Endometrial microvascular endothelial cells (primary cell): ENCODE data around the gene POTED. TPM values are rescaled to one million over a fixed set of nuclear protein-coding genes. Genes with fewer than 3 reads are reported as not detected.
"Not testable (repeated sequence)": the region's sequence is repeated elsewhere in the genome, so short reads cannot be mapped to it uniquely, and the experiment has no call there.

Experiments
- in situ Hi-C: cut with HindIII; loops from 2 replicates; pipeline ENCODE4 v1.10.0; 2017; ENCODE audit warnings: low sequenced_read_pairs, low pct_unique_long_range_greater_than_20kb; ENCODE audit errors: inconsistent ontology term
- total RNA-seq: library from RNA; depleted of rRNA; stranded (reverse); fragments of >200 nt; gene quantifications from one replicate; pipeline ENCODE4 v1.2.3, GENCODE V29; 2015; ENCODE audit errors: inconsistent ontology term

Gene POTED
- not detected for total RNA-seq

- in situ Hi-C loops = not testable (repeated sequence)
These were observed at the start of gene POTED for GRCh38 chr21:13609477-13609876. Gene POTED, plus strand, starts transcription at chr21:13609777. Its CDS starts 452 bp downstream, at chr21:13610229.

DNA sequence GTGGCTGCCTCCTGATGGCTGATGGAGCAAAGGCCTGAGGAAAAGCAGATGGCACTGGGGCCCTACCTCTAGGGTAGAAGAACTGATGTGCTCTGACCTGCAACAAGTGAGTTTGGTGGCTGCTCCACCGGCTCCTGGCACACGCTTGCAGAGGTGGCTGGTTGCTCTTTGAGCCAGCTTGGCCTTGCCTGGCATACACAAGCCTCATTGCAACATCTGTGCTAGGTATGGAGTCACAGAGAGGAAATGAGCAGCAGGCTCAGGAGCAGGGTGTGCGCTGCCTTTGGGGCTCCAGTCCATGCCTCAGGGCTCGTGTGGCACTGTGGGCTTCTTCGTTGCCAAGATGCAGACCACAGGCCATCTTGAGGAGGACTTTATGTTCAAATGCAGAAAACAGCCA lies 40.5 kb downstream of the POTED start:
- in situ Hi-C loops = not testable (repeated sequence)

DNA sequence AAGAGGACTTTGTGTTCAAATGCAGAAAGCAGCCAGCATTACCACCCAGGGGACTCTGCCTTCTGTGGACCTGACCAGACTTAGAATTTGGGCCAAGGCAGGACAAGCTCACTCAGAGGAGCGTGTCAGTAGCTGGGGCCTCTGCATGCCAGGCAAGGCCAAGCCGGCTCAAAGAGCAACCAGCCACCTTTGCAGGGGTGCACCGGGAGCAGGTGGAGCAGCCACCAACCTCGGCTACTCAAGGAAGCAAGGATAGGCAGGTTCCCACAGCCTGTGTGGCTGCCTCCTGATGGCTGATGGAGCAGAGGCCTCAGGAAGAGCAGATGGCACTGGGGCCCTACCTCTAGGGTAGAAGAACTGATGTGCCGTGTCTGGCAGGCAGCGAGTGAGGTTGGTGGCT lies 42.2 kb downstream of the POTED start:
- in situ Hi-C loops = not testable (repeated sequence)
